WTC11 (cell line): ENCODE measurements around the gene SLC9B1. TPM values are rescaled to one million over a fixed set of nuclear protein-coding genes. Genes with fewer than 3 reads are reported as not detected.

ENCODE experiments used
- ATAC-seq: fragments of 200-7000 bp; cut with Tn5 transposase; 2 replicates; pipeline ENCODE4 v1.10.0; 2021; ENCODE audit warnings: mild to moderate bottlenecking, moderate library complexity
- CTCF ChIA-PET: fragments of 300-600 bp; sonication (Branson Sonifier 250); formaldehyde crosslinking; loops from one replicate; lab custom pipeline; 2021; ENCODE audit warnings: antibody characterized with exemption; lab: Charles Lee
- POLR2A ChIA-PET: fragments of 350-600 bp; sonication (Branson Sonifier 250); formaldehyde crosslinking; loops from one replicate; lab custom pipeline; 2021; ENCODE audit warnings: antibody characterized with exemption; lab: Charles Lee
- DNase-seq: peaks from one replicate; pipeline ENCODE4 v3.0.0; 2021; ENCODE audit warnings: low spot score
- H3K27ac Mint-ChIP-seq: 2 replicates; pipeline ENCODE4 v1.8.0; 2021; ENCODE audit warnings: mixed read lengths
- H3K27me3 Mint-ChIP-seq: 2 replicates; pipeline ENCODE4 v1.8.0; 2021; ENCODE audit warnings: low read depth, mild to moderate bottlenecking, moderate library complexity, mixed read lengths
- H3K36me3 Mint-ChIP-seq: 2 replicates; pipeline ENCODE4 v1.8.0; 2021; ENCODE audit warnings: mixed read lengths
- H3K4me1 Mint-ChIP-seq: 2 replicates; pipeline ENCODE4 v1.8.0; 2022; ENCODE audit warnings: mixed read lengths
- H3K4me3 Mint-ChIP-seq: 2 replicates; pipeline ENCODE4 v1.8.0; 2021; ENCODE audit warnings: mild to moderate bottlenecking, moderate library complexity, mixed read lengths
- H3K9me3 Mint-ChIP-seq: 2 replicates; pipeline ENCODE4 v1.8.0; 2021; ENCODE audit warnings: mixed read lengths
- ELF4 ChIP-seq: sonication (generic); formaldehyde crosslinking; IDR thresholded peaks from 2 replicates; pipeline ENCODE4 v1.8.1; 2022; ENCODE audit warnings: low read depth, mild to moderate bottlenecking, moderate library complexity, missing genetic modification reagents
- HMGA2 ChIP-seq: fragments of 250-450 bp; sonication (Bioruptor Pico); IDR thresholded peaks from 2 replicates; pipeline ENCODE4 v1.4.0; 2021; ENCODE audit warnings: mild to moderate bottlenecking, moderate library complexity
- KAT7 ChIP-seq: sonication (generic); formaldehyde crosslinking; IDR thresholded peaks from 2 replicates; pipeline ENCODE4 v1.8.1; 2023; ENCODE audit warnings: missing genetic modification reagents, mild to moderate bottlenecking, borderline replicate concordance
- NFYB ChIP-seq: sonication (generic); formaldehyde crosslinking; conservative IDR thresholded peaks from 2 replicates; pipeline ENCODE4 v1.8.0; 2022; ENCODE audit warnings: low read depth, missing genetic modification reagents
- ZBTB21 ChIP-seq: sonication (generic); formaldehyde crosslinking; IDR thresholded peaks from 2 replicates; pipeline ENCODE4 v1.8.1; 2023; ENCODE audit warnings: mild to moderate bottlenecking, missing genetic modification reagents, borderline replicate concordance
- ZNF232 ChIP-seq: sonication (generic); formaldehyde crosslinking; IDR thresholded peaks from 2 replicates; pipeline ENCODE4 v1.8.0; 2022; ENCODE audit warnings: mild to moderate bottlenecking, missing genetic modification reagents
- ZNF317 ChIP-seq: sonication (generic); formaldehyde crosslinking; IDR thresholded peaks from 2 replicates; pipeline ENCODE4 v1.8.1; 2023; ENCODE audit warnings: low read depth, mild to moderate bottlenecking, moderate library complexity, missing genetic modification reagents, borderline replicate concordance
- ZNF396 ChIP-seq: fragments of 250-450 bp; sonication (Bioruptor Pico); IDR thresholded peaks from 2 replicates; pipeline ENCODE4 v1.8.0; 2021; ENCODE audit warnings: mild to moderate bottlenecking, moderate library complexity, borderline replicate concordance
- ZNF416 ChIP-seq: fragments of 250-450 bp; sonication (Bioruptor Pico); IDR thresholded peaks from 2 replicates; pipeline ENCODE4 v1.9.0; 2021; ENCODE audit warnings: mild to moderate bottlenecking, inconsistent platforms
- total RNA-seq: library from RNA; stranded (reverse); gene quantifications from 3 replicates; pipeline ENCODE4 v1.2.3, GENCODE V29; 2021
- TF ChIP-seq, protein P1 (sequence below): fragments of 250-450 bp; sonication (Bioruptor Pico); IDR thresholded peaks from 2 replicates; pipeline ENCODE4 v1.9.0; 2021; ENCODE audit warnings: mild to moderate bottlenecking, borderline replicate concordance
- TF ChIP-seq, protein P2 (sequence below): fragments of 250-450 bp; sonication (Bioruptor Pico); IDR thresholded peaks from 2 replicates; pipeline ENCODE4 v1.8.0; 2021; ENCODE audit warnings: mild to moderate bottlenecking
- TF ChIP-seq, protein P3 (sequence below): fragments of 200-600 bp; IDR thresholded peaks from 2 replicates; pipeline ENCODE4 v1.8.0; 2022; ENCODE audit warnings: antibody characterized with exemption
- TF ChIP-seq, protein P4 (sequence below): sonication (generic); formaldehyde crosslinking; IDR thresholded peaks from 2 replicates; pipeline ENCODE4 v1.8.1; 2023; ENCODE audit warnings: mild to moderate bottlenecking, missing genetic modification reagents, moderate library complexity
- TF ChIP-seq, protein P5 (sequence below): sonication (generic); formaldehyde crosslinking; IDR thresholded peaks from 2 replicates; pipeline ENCODE4 v1.8.1; 2023; ENCODE audit warnings: mild to moderate bottlenecking, missing genetic modification reagents
- TF ChIP-seq, protein P6 (sequence below): sonication (generic); formaldehyde crosslinking; conservative IDR thresholded peaks from 2 replicates; pipeline ENCODE4 v1.8.1; 2023; ENCODE audit warnings: mild to moderate bottlenecking, low read depth, missing genetic modification reagents, moderate library complexity

The SLC9B1 gene
- total RNA-seq, 1 experiment from 2014 or later: 0.59 TPM

DNA sequence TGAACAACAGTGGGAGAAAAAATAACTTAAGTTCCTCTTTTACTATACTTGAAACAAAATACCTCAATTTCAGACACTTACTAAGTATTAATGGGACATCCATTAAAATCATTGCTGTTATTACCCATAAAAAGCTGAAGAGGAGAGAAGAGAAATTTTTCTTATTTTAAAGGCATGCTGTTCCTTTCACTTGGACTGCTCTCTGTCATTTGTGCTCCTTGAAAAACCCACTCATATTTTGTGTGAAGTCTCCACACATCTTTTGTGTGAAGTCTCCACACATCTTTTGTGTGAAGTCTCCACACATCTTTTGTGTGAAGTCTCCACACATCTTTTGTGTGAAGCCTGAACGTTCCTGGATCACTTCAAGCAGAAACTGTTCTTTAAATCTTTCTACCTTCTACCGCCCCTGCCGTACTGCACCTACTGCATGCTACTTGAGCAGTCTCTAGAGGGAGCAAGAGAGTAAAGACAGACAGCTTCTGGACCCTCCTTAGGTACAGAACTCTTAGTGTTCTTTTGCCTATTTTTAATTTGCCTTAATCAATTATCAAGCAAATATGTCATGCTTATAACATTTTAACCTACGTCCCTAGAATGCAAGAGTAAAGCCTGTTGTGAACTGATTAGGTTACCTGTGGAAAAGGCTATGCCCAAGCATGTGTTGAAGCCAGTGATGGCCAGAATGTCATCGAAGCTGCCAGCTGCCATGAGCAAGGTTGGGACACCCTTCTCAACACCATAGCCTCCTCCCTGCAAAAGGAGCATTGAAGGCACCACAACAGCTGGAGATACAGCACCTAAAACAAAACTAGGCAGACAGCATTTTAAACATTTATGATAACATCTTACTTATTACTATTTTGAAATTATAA is 27.1 kb upstream of the SLC9B1 start:
- POLR2A ChIA-PET: no interaction called here
- peaks cover 6% of the 10 kb centered on the region for H3K4me1 Mint-ChIP-seq
- CTCF ChIA-PET: interaction anchor here (0.5 to 4.5 kb wide), 16 partner anchors 10 to 616 kb away, joined by 3 to 37 read pairs (median 4); partner anchors contain the start of genes BDH2 and SLC9B1

DNA sequence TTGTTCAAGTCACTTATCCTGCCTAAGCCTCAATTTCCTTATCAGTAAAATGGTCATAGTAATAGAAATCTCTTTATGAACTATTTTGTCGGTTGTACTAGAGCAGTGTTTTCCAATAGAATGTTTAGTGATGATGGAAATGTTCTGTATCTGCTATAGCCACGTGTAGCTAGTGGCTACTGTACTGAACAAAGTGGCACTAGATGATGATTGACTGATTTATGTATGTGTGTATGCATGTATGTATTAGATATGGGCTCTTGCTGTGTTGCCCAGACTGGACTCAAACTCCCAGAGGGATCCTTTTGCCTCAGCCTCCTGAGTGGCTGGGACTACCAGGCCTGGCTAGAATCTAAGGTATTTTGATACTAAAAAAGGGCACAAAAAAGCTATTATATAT is 24.7 kb upstream of the SLC9B1 start:
- Mint-ChIP-seq H3K36me3 (no peaks in the 10 kb centered on the region), H3K27me3 (no peaks in the 10 kb centered on the region), H3K27ac (no peak overlapping the region), H3K4me1 (peaks cover 6% of the 10 kb centered on the region), H3K4me3 (no peak overlapping the region), H3K9me3 (0 out of 2 replicates have a peak, but pooled peaks cover 3% of the 10 kb centered on the region)
- ATAC-seq: no peak
- TF ChIP-seq ZNF396 (CRISPR knock-in tag): no peak
- no peak for TF ChIP-seq ZNF232 (CRISPR knock-in tag)
- no peak for TF ChIP-seq ZNF416 (CRISPR knock-in tag)
- TF ChIP-seq, protein P1, sequence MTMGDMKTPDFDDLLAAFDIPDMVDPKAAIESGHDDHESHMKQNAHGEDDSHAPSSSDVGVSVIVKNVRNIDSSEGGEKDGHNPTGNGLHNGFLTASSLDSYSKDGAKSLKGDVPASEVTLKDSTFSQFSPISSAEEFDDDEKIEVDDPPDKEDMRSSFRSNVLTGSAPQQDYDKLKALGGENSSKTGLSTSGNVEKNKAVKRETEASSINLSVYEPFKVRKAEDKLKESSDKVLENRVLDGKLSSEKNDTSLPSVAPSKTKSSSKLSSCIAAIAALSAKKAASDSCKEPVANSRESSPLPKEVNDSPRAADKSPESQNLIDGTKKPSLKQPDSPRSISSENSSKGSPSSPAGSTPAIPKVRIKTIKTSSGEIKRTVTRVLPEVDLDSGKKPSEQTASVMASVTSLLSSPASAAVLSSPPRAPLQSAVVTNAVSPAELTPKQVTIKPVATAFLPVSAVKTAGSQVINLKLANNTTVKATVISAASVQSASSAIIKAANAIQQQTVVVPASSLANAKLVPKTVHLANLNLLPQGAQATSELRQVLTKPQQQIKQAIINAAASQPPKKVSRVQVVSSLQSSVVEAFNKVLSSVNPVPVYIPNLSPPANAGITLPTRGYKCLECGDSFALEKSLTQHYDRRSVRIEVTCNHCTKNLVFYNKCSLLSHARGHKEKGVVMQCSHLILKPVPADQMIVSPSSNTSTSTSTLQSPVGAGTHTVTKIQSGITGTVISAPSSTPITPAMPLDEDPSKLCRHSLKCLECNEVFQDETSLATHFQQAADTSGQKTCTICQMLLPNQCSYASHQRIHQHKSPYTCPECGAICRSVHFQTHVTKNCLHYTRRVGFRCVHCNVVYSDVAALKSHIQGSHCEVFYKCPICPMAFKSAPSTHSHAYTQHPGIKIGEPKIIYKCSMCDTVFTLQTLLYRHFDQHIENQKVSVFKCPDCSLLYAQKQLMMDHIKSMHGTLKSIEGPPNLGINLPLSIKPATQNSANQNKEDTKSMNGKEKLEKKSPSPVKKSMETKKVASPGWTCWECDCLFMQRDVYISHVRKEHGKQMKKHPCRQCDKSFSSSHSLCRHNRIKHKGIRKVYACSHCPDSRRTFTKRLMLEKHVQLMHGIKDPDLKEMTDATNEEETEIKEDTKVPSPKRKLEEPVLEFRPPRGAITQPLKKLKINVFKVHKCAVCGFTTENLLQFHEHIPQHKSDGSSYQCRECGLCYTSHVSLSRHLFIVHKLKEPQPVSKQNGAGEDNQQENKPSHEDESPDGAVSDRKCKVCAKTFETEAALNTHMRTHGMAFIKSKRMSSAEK (CRISPR knock-in tag): no peak
- TF ChIP-seq, protein P2, sequence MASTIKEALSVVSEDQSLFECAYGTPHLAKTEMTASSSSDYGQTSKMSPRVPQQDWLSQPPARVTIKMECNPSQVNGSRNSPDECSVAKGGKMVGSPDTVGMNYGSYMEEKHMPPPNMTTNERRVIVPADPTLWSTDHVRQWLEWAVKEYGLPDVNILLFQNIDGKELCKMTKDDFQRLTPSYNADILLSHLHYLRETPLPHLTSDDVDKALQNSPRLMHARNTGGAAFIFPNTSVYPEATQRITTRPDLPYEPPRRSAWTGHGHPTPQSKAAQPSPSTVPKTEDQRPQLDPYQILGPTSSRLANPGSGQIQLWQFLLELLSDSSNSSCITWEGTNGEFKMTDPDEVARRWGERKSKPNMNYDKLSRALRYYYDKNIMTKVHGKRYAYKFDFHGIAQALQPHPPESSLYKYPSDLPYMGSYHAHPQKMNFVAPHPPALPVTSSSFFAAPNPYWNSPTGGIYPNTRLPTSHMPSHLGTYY (CRISPR knock-in tag): no peak
- no peak for TF ChIP-seq ZBTB21 (CRISPR knock-in tag)
- no peak for TF ChIP-seq HMGA2 (CRISPR knock-in tag)
- ChIA-PET POLR2A (no interaction called here), CTCF (interaction anchor here (1.2 to 4.5 kb wide), 3 partner anchors 12 to 313 kb away, joined by 3 to 37 read pairs (median 7); no protein-coding TSS in a partner anchor)
- no peak for DNase-seq

More for the DNA sequence above, 27.1 kb upstream of the SLC9B1 start:
- TF ChIP-seq, protein P3, sequence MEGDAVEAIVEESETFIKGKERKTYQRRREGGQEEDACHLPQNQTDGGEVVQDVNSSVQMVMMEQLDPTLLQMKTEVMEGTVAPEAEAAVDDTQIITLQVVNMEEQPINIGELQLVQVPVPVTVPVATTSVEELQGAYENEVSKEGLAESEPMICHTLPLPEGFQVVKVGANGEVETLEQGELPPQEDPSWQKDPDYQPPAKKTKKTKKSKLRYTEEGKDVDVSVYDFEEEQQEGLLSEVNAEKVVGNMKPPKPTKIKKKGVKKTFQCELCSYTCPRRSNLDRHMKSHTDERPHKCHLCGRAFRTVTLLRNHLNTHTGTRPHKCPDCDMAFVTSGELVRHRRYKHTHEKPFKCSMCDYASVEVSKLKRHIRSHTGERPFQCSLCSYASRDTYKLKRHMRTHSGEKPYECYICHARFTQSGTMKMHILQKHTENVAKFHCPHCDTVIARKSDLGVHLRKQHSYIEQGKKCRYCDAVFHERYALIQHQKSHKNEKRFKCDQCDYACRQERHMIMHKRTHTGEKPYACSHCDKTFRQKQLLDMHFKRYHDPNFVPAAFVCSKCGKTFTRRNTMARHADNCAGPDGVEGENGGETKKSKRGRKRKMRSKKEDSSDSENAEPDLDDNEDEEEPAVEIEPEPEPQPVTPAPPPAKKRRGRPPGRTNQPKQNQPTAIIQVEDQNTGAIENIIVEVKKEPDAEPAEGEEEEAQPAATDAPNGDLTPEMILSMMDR: peak; percentile 57
- TF ChIP-seq ZNF317 (CRISPR knock-in tag) (no peak), KAT7 (CRISPR knock-in tag) (no peak), ELF4 (CRISPR knock-in tag) (no peak)
- no peaks in the 10 kb centered on the region for H3K27me3 Mint-ChIP-seq
- H3K27ac Mint-ChIP-seq: no peak overlapping the region
- peak; percentile 37 for DNase-seq
- ATAC-seq: peak; percentile 99
- H3K9me3 Mint-ChIP-seq: 0 out of 2 replicates have a peak, but pooled peaks cover 3% of the 10 kb centered on the region
- no peak overlapping the region for H3K4me3 Mint-ChIP-seq
- H3K36me3 Mint-ChIP-seq: no peaks in the 10 kb centered on the region

DNA sequence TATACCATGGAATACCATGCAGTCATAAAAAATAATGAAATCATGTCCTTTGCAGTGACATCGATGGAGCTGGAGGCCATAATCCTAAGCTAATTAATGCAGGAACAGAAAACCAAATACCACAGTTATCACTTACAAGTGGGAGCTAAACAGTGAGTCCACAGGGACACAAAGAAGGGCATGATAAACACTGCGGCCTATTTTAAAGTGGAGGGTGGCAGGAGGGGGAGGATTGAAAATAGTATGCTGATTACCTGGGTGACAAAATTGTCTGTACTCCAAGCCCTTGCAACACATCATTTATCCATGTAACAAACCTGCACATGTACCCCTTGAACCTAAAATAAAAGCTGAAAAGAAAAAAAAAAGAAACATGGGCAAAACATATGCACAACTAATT is 16.7 kb upstream of the SLC9B1 start:
- ChIA-PET CTCF (interaction anchor here (0.7 kb wide), 1 partner anchor 11 kb away, joined by 3 read pairs; no protein-coding TSS in a partner anchor), POLR2A (no interaction called here)
- DNase-seq (no peak), ATAC-seq (no peak)
- TF ChIP-seq KAT7 (CRISPR knock-in tag) (no peak), NFYB (no peak)
- TF ChIP-seq, protein P4, sequence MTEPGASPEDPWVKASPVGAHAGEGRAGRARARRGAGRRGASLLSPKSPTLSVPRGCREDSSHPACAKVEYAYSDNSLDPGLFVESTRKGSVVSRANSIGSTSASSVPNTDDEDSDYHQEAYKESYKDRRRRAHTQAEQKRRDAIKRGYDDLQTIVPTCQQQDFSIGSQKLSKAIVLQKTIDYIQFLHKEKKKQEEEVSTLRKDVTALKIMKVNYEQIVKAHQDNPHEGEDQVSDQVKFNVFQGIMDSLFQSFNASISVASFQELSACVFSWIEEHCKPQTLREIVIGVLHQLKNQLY: no peak
- TF ChIP-seq, protein P5, sequence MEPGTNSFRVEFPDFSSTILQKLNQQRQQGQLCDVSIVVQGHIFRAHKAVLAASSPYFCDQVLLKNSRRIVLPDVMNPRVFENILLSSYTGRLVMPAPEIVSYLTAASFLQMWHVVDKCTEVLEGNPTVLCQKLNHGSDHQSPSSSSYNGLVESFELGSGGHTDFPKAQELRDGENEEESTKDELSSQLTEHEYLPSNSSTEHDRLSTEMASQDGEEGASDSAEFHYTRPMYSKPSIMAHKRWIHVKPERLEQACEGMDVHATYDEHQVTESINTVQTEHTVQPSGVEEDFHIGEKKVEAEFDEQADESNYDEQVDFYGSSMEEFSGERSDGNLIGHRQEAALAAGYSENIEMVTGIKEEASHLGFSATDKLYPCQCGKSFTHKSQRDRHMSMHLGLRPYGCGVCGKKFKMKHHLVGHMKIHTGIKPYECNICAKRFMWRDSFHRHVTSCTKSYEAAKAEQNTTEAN: no peak
- TF ChIP-seq, protein P6, sequence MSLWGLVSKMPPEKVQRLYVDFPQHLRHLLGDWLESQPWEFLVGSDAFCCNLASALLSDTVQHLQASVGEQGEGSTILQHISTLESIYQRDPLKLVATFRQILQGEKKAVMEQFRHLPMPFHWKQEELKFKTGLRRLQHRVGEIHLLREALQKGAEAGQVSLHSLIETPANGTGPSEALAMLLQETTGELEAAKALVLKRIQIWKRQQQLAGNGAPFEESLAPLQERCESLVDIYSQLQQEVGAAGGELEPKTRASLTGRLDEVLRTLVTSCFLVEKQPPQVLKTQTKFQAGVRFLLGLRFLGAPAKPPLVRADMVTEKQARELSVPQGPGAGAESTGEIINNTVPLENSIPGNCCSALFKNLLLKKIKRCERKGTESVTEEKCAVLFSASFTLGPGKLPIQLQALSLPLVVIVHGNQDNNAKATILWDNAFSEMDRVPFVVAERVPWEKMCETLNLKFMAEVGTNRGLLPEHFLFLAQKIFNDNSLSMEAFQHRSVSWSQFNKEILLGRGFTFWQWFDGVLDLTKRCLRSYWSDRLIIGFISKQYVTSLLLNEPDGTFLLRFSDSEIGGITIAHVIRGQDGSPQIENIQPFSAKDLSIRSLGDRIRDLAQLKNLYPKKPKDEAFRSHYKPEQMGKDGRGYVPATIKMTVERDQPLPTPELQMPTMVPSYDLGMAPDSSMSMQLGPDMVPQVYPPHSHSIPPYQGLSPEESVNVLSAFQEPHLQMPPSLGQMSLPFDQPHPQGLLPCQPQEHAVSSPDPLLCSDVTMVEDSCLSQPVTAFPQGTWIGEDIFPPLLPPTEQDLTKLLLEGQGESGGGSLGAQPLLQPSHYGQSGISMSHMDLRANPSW (CRISPR knock-in tag): no peak
- no peaks in the 10 kb centered on the region for H3K4me1 Mint-ChIP-seq
- no peaks in the 10 kb centered on the region for H3K9me3 Mint-ChIP-seq
- H3K4me3 Mint-ChIP-seq: no peak overlapping the region
- no peaks in the 10 kb centered on the region for H3K36me3 Mint-ChIP-seq
- H3K27ac Mint-ChIP-seq: no peak overlapping the region
- H3K27me3 Mint-ChIP-seq: no peaks in the 10 kb centered on the region
